Progenitor cell of endocrine pancreas (in vitro differentiated cells): ENCODE measurements around the gene CBFA2T3. TPM values are rescaled to one million over a fixed set of nuclear protein-coding genes. Genes with fewer than 3 reads are reported as not detected.

Source experiments
- DNase-seq: peaks from one replicate; pipeline ENCODE4 v3.0.0; 2021; ENCODE audit warnings: low spot score; ENCODE audit not compliant: unreplicated experiment
- H3K27ac Mint-ChIP-seq: 2 replicates; pipeline ENCODE4 v1.8.0; 2021; ENCODE audit warnings: mild to moderate bottlenecking, moderate library complexity, mixed read lengths
- H3K27me3 Mint-ChIP-seq: 2 replicates; pipeline ENCODE4 v1.8.0; 2021; ENCODE audit warnings: mixed read lengths
- H3K36me3 Mint-ChIP-seq: 2 replicates; pipeline ENCODE4 v1.8.0; 2022; ENCODE audit warnings: mixed read lengths; ENCODE audit not compliant: insufficient read depth
- H3K4me1 Mint-ChIP-seq: 2 replicates; pipeline ENCODE4 v1.8.0; 2021; ENCODE audit warnings: low read depth, mixed read lengths
- H3K4me3 Mint-ChIP-seq: 2 replicates; pipeline ENCODE4 v1.8.0; 2021; ENCODE audit warnings: low read depth, mild to moderate bottlenecking, moderate library complexity, mixed read lengths
- H3K9me3 Mint-ChIP-seq: 2 replicates; pipeline ENCODE4 v1.8.0; 2021; ENCODE audit warnings: low read depth, mixed read lengths
- CTCF ChIP-seq: fragments of 200-600 bp; sonication (generic); IDR thresholded peaks from one replicate; pipeline ENCODE4 v1.5.0; 2021; ENCODE audit warnings: antibody characterized with exemption, mild to moderate bottlenecking; ENCODE audit not compliant: unreplicated experiment
- total RNA-seq: library from RNA; stranded (reverse); gene quantifications from 2 replicates; pipeline ENCODE4 v1.2.1, GENCODE V29; 2021

The CBFA2T3 gene
- total RNA-seq, 1 donor from 2014 or later, result 12.9 TPM

- no peak for TF ChIP-seq CTCF
- Mint-ChIP-seq H3K27me3 (peaks cover 11% of the 10 kb centered on the region), H3K27ac (no peak overlapping the region), H3K4me1 (no peaks in the 10 kb centered on the region), H3K9me3 (no peaks in the 10 kb centered on the region), H3K36me3 (no peaks in the 10 kb centered on the region), H3K4me3 (no peak overlapping the region)
- DNase-seq, result no peak
These were observed 9.8 kb downstream of the CBFA2T3 start for GRCh38 chr16:88966986-88967829.

DNA sequence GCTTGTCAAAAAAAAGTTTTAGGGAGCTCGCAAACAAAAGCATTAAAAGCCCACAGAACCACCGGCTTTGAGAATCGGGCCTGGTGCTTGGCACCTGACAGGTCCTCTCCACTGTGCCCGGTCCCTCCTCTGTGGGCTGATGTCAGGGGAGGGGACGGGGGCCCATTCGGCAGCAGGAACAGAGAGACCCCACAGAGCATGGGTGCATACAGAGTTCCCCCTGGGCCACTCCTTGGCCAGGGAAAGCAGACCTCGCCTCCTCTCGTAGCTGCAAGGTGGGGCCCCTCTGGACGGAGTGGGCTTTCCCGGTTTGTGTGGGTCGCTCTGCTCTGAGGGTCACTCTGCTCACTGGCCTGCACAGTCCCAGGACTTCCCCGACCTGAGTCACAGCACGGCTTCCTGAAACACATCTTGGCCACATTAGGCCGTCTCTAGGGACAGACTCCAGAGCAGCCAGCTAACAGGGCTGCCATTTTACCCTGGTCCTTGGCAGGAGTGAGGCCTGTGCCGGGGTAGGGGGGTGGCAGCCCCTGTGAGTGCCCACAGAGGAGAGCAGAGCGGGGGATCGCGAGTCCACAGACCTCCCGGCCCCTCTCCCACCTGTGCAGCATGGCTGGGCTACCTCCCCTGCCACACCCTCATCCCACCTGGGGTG lies 11.1 kb downstream of the CBFA2T3 start:
- Mint-ChIP-seq H3K9me3 (no peaks in the 10 kb centered on the region), H3K27ac (no peak overlapping the region), H3K36me3 (no peaks in the 10 kb centered on the region), H3K27me3 (peaks cover 14% of the 10 kb centered on the region), H3K4me1 (no peaks in the 10 kb centered on the region), H3K4me3 (no peak overlapping the region)
- no peak for TF ChIP-seq CTCF
- no peak for DNase-seq

- Mint-ChIP-seq H3K36me3 (no peaks in the 10 kb centered on the region), H3K27ac (no peak overlapping the region), H3K27me3 (peaks cover 14% of the 10 kb centered on the region), H3K9me3 (no peaks in the 10 kb centered on the region), H3K4me1 (no peaks in the 10 kb centered on the region), H3K4me3 (no peak overlapping the region)
- DNase-seq, result no peak
- no peak for TF ChIP-seq CTCF
These were observed 11.6 kb downstream of the CBFA2T3 start for GRCh38 chr16:88965411-88965810.

GRCh38 chr16:88964636-88965035 lies 12.4 kb downstream of the CBFA2T3 start:
- no peak for DNase-seq
- Mint-ChIP-seq H3K4me1 (no peaks in the 10 kb centered on the region), H3K27me3 (peaks cover 18% of the 10 kb centered on the region), H3K4me3 (no peak overlapping the region), H3K27ac (no peak overlapping the region), H3K36me3 (no peaks in the 10 kb centered on the region), H3K9me3 (no peaks in the 10 kb centered on the region)
- TF ChIP-seq CTCF, result no peak

DNA sequence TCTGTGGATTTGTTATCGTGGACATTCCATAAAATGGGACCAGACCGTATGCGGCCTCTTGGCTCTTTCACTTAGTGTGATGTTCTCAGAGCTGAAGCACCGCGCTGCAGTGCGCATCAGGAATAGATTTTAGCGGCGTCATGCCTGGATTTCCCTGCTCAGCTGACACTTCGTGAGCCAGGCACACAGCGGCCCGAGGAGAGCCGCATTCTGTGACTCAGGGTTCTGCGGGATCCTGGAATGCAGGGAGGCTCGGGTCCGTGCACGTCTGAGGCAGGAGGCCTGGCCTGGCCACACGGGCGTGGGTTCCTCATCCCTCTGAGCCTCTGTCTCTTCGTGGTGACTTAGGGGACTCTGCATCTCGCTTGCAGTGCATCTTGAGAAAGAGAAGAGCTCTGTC lies 13.4 kb downstream of the CBFA2T3 start:
- no peak for DNase-seq
- Mint-ChIP-seq H3K27ac (no peak overlapping the region), H3K4me3 (no peak overlapping the region), H3K9me3 (no peaks in the 10 kb centered on the region), H3K27me3 (peaks cover 22% of the 10 kb centered on the region), H3K36me3 (no peaks in the 10 kb centered on the region), H3K4me1 (no peaks in the 10 kb centered on the region)
- TF ChIP-seq CTCF, result no peak
